GM23338 (cell line): Measurements from ENCODE around the gene IGSF21. TPM values are rescaled to one million over a fixed set of nuclear protein-coding genes. Genes with fewer than 3 reads are reported as not detected.

ENCODE experiments used
- ATAC-seq: fragments of 200-7000 bp; cut with Tn5 transposase; 3 replicates; pipeline ENCODE4 v1.9.1; 2020
- DNase-seq: peaks from one replicate; pipeline ENCODE4 v3.0.0-alpha.2; 2015; ENCODE audit warnings: low spot score
- H2AFZ ChIP-seq: fragments of 200-600 bp; sonication (generic); 2 replicates; pipeline ENCODE4 v1.8.0; 2016; ENCODE audit warnings: antibody characterized with exemption, mild to moderate bottlenecking, moderate library complexity
- H3F3A ChIP-seq: fragments of 200-600 bp; sonication (generic); replicated peaks from 2 replicates; pipeline ENCODE4 v1.8.0; 2017; ENCODE audit warnings: antibody characterized with exemption, mixed run types, low read depth
- H3K27ac ChIP-seq: fragments of 200-600 bp; sonication (generic); 2 replicates; pipeline ENCODE4 v1.6.1; 2016; ENCODE audit warnings: low read depth
- H3K27me3 ChIP-seq: fragments of 200-600 bp; sonication (generic); 2 replicates; pipeline ENCODE4 v1.8.0; 2016; ENCODE audit warnings: mild to moderate bottlenecking, mixed run types, moderate library complexity; ENCODE audit not compliant: insufficient read depth
- H3K36me3 ChIP-seq: fragments of 200-600 bp; sonication (generic); 2 replicates; pipeline ENCODE4 v1.8.0; 2016; ENCODE audit warnings: mild to moderate bottlenecking; ENCODE audit not compliant: insufficient read depth
- H3K4me1 ChIP-seq: fragments of 200-600 bp; sonication (generic); 2 replicates; pipeline ENCODE4 v1.8.0; 2016; ENCODE audit warnings: mild to moderate bottlenecking, moderate library complexity; ENCODE audit not compliant: insufficient read depth
- H3K4me2 ChIP-seq: fragments of 200-600 bp; sonication (generic); 2 replicates; pipeline ENCODE4 v1.7.1; 2017; ENCODE audit warnings: mixed run types
- H3K4me3 ChIP-seq: fragments of 200-600 bp; sonication (generic); 2 replicates; pipeline ENCODE4 v1.6.1; 2016; ENCODE audit warnings: mixed run types
- H3K79me2 ChIP-seq: fragments of 200-600 bp; sonication (generic); replicated peaks from 2 replicates; pipeline ENCODE4 v1.8.0; 2017; ENCODE audit warnings: mild to moderate bottlenecking; ENCODE audit not compliant: insufficient read depth
- H3K9me2 ChIP-seq: fragments of 200-600 bp; sonication (generic); 2 replicates; pipeline ENCODE4 v1.8.0; 2017; ENCODE audit not compliant: insufficient read depth
- H4K20me1 ChIP-seq: fragments of 200-600 bp; sonication (generic); replicated peaks from 2 replicates; pipeline ENCODE4 v1.8.0; 2017; ENCODE audit warnings: mild to moderate bottlenecking; ENCODE audit not compliant: insufficient read depth
- H3K27ac Mint-ChIP-seq: 2 replicates; pipeline ENCODE4 v1.8.0; 2020; ENCODE audit warnings: inconsistent platforms, mild to moderate bottlenecking, moderate library complexity, mixed read lengths
- H3K27me3 Mint-ChIP-seq: 3 replicates; pipeline ENCODE4 v1.8.0; 2022; ENCODE audit warnings: low read depth, mild to moderate bottlenecking, moderate library complexity, mixed read lengths, inconsistent platforms; ENCODE audit not compliant: insufficient read depth, poor library complexity
- H3K36me3 Mint-ChIP-seq: 3 replicates; pipeline ENCODE4 v1.8.0; 2021; ENCODE audit warnings: low read depth, mild to moderate bottlenecking, inconsistent platforms, moderate library complexity, mixed read lengths
- H3K4me1 Mint-ChIP-seq: 3 replicates; pipeline ENCODE4 v1.8.0; 2020; ENCODE audit warnings: mild to moderate bottlenecking, inconsistent platforms, mixed read lengths
- H3K4me3 Mint-ChIP-seq: 3 replicates; pipeline ENCODE4 v1.8.0; 2021; ENCODE audit warnings: moderate library complexity, mild to moderate bottlenecking, inconsistent platforms, mixed read lengths
- H3K9me3 Mint-ChIP-seq: 3 replicates; pipeline ENCODE4 v1.8.0; 2020; ENCODE audit warnings: moderate library complexity, mild to moderate bottlenecking, inconsistent platforms, mixed read lengths
- CREB1 ChIP-seq: fragments of 250-450 bp; sonication (Bioruptor Pico); IDR thresholded peaks from 2 replicates; pipeline ENCODE4 v1.5.0; 2020; ENCODE audit warnings: low read depth, mild to moderate bottlenecking, moderate library complexity
- CTCF ChIP-seq, 2 experiments: fragments of 200-600 bp in 1 of 2; sonication (generic) in 1 of 2; conservative IDR thresholded peaks; 2 replicates each; pipeline versions ENCODE4 v1.5.1 to v1.6.1; 2016 to 2017; ENCODE audit warnings: antibody characterized with exemption in 2 of 2, low read depth in 2 of 2, mild to moderate bottlenecking in 2 of 2, moderate library complexity in 1 of 2
- ETS1 ChIP-seq: IDR thresholded peaks from 2 replicates; pipeline ENCODE4 v1.6.1; 2016; ENCODE audit warnings: antibody characterized with exemption
- EZH2 ChIP-seq: fragments of 200-600 bp; sonication (generic); IDR thresholded peaks from one replicate; pipeline ENCODE4 v1.8.0; 2017; ENCODE audit warnings: antibody characterized with exemption, mild to moderate bottlenecking, low read depth; ENCODE audit not compliant: unreplicated experiment
- EZH2phosphoT487 ChIP-seq: fragments of 200-600 bp; sonication (generic); IDR thresholded peaks from one replicate; pipeline ENCODE4 v1.8.1; 2018; ENCODE audit warnings: antibody characterized with exemption; ENCODE audit not compliant: unreplicated experiment
- JUNB ChIP-seq: IDR thresholded peaks from one replicate; pipeline ENCODE4 v1.6.1; 2016; ENCODE audit warnings: antibody characterized with exemption; ENCODE audit not compliant: unreplicated experiment
- NANOG ChIP-seq: IDR thresholded peaks from 2 replicates; pipeline ENCODE4 v1.6.1; 2016; ENCODE audit warnings: antibody characterized with exemption, borderline replicate concordance
- POLR2AphosphoS5 ChIP-seq: IDR thresholded peaks from 2 replicates; pipeline ENCODE4 v1.6.1; 2016; ENCODE audit warnings: antibody characterized with exemption, low read depth
- REST ChIP-seq: IDR thresholded peaks from one replicate; pipeline ENCODE4 v1.6.1; 2018; ENCODE audit warnings: antibody characterized with exemption; ENCODE audit not compliant: unreplicated experiment
- STAT1 ChIP-seq: IDR thresholded peaks from one replicate; pipeline ENCODE4 v1.6.1; 2016; ENCODE audit warnings: antibody characterized with exemption; ENCODE audit not compliant: unreplicated experiment
- ZNF114 ChIP-seq: fragments of 250-450 bp; sonication (Bioruptor Pico); IDR thresholded peaks from 2 replicates; pipeline ENCODE4 v1.5.0; 2020; ENCODE audit warnings: mild to moderate bottlenecking, moderate library complexity
- ZNF331 ChIP-seq: fragments of 250-450 bp; sonication (Bioruptor Pico); IDR thresholded peaks from 2 replicates; pipeline ENCODE4 v1.5.0; 2020; ENCODE audit warnings: low read depth, mild to moderate bottlenecking, moderate library complexity
- ZNF462 ChIP-seq: fragments of 250-450 bp; sonication (Bioruptor Pico); IDR thresholded peaks from 2 replicates; pipeline ENCODE4 v1.5.0; 2020; ENCODE audit warnings: mild to moderate bottlenecking, moderate library complexity
- polyA plus RNA-seq: library from polyadenylated mRNA; unstranded; fragments of >200 nt; fragmentation: Nextera tagmentation; extraction: Ambion mirVana; gene quantifications from 2 replicates; pipeline ENCODE4 v1.2.1, GENCODE V29; 2016
- total RNA-seq: library from RNA; depleted of rRNA; stranded (reverse); fragments of >200 nt; shearing (Covaris generic); gene quantifications from 2 replicates; pipeline ENCODE4 v1.2.3, GENCODE V29; 2014

IGSF21 gene
- total and polyA plus RNA-seq, 2 experiments from 2014 or later: 15.6 to 15.7 TPM

- Histone ChIP-seq H3K27ac (no peak overlapping the region), H4K20me1 (peaks cover 11% of the 10 kb centered on the region), H3K27me3 (peaks cover 30% of the 10 kb centered on the region), H2AFZ (no peak overlapping the region), H3K4me3 (no peak overlapping the region), H3K36me3 (no peaks in the 10 kb centered on the region), H3K79me2 (peaks cover 18% of the 10 kb centered on the region), H3K4me1 (peaks cover 24% of the 10 kb centered on the region), H3K9me2 (no peaks in the 10 kb centered on the region), H3K4me2 (no peak overlapping the region), H3F3A (peaks cover 7% of the 10 kb centered on the region)
- TF ChIP-seq CTCF (conservative IDR thresholded peaks at IDR 0.05; ENCODE audit: low read depth in 2 of 2): no peak
- TF ChIP-seq ZNF331 (CRISPR knock-in tag): no peak
- no peak for TF ChIP-seq POLR2AphosphoS5
- no peak for TF ChIP-seq STAT1
- TF ChIP-seq EZH2: no peak
- TF ChIP-seq EZH2phosphoT487: no peak
- TF ChIP-seq ZNF462: no peak
- no peak for TF ChIP-seq NANOG
- TF ChIP-seq REST: no peak
- no peak for TF ChIP-seq JUNB
- TF ChIP-seq ZNF114 (CRISPR knock-in tag): no peak
- TF ChIP-seq CREB1: no peak
- TF ChIP-seq ETS1: no peak
- Mint-ChIP-seq H3K27ac (no peak overlapping the region), H3K36me3 (no peaks in the 10 kb centered on the region), H3K4me1 (peaks cover 21% of the 10 kb centered on the region), H3K27me3 (peaks cover 22% of the 10 kb centered on the region), H3K4me3 (no peak overlapping the region), H3K9me3 (no peaks in the 10 kb centered on the region)
- ATAC-seq (no peak), DNase-seq (no peak)
Observed at GRCh38 chr1:18114726-18115410, 7.3 kb downstream of the IGSF21 start.
